ENCODE data around the gene REP15.

GRCh38 chr12:27693403-27693802 is 2.8 kb upstream of the REP15 start:
- no peak for TF ChIP-seq CTCF (IDR thresholded peaks at IDR 0.05)
- TF ChIP-seq POLR2AphosphoS5 (IDR thresholded peaks at IDR 0.05): no peak
- no peak for TF ChIP-seq POLR2A (IDR thresholded peaks at IDR 0.05)
